HL-60/S4 treated with retinoic acid at 250 ng/mL for 4 days and 3 days (cell line): Measurements from ENCODE around the gene BCAS1.

Experiments used
- in situ Hi-C: fragments of 300-500 bp; cut with MboI; formaldehyde crosslinking; loops from 2 replicates; pipeline ENCODE4 v1.7.0; 2022; ENCODE audit warnings: low sequenced_read_pairs

Gene BCAS1

GRCh38 chr20:54079652-54080051 is 9.3 kb upstream of the BCAS1 start:
- in situ Hi-C loops, result loop anchor here (25.0 kb wide), 1 partner anchor 558 kb away; no protein-coding TSS in a partner anchor

GRCh38 chr20:54078296-54078984 is 8.0 kb upstream of the BCAS1 start:
- in situ Hi-C loops, result loop anchor here (25.0 kb wide), 1 partner anchor 559 kb away; no protein-coding TSS in a partner anchor

- in situ Hi-C loops, result loop anchor here (25.0 kb wide), 1 partner anchor 561 kb away; no protein-coding TSS in a partner anchor
These were observed 5.9 kb upstream of the BCAS1 start for GRCh38 chr20:54076259-54076658.

DNA sequence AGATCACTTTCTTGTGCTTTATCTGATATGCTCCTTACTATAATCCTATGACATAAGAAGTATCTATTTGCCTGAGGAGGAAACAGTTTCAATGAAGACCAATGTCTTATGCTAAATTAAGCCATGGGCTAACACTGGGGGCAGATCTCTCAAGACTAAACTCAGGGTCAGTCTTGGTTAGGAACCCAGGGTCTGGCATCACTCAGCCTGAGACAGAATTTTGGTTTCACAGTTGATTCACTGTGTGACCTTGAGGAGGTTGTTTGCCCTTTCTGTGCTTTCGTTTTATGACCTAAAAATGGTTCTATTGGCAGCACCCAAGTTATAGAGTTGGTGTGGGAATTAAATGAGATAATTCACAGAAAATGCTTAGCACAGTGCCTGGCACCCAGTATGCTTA is 4.9 kb upstream of the BCAS1 start:
- in situ Hi-C loops, result loop anchor here (25.0 kb wide), 1 partner anchor 562 kb away; no protein-coding TSS in a partner anchor

GRCh38 chr20:54074511-54074910 is 4.1 kb upstream of the BCAS1 start:
- in situ Hi-C loops, result no loop called here

DNA sequence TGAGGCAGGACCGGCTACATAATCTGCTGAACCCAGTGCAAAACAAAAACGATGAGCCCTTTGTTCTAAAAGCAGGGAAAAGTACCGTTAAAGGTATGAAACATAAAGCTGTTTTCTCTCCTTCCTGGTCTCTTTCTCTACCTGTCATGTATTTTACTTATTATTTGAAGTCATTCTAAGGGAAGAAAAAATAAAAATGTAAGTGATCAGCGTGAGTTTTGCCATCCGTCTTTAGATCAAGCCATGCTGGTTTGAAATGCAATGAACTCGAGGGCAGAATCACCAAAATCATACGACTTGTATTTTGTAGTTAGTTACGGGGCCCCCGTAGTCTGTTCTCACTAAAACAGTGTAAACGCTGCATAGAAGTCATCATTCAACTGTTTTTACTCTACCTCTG is 2.9 kb upstream of the BCAS1 start:
- in situ Hi-C loops, result no loop called here

DNA sequence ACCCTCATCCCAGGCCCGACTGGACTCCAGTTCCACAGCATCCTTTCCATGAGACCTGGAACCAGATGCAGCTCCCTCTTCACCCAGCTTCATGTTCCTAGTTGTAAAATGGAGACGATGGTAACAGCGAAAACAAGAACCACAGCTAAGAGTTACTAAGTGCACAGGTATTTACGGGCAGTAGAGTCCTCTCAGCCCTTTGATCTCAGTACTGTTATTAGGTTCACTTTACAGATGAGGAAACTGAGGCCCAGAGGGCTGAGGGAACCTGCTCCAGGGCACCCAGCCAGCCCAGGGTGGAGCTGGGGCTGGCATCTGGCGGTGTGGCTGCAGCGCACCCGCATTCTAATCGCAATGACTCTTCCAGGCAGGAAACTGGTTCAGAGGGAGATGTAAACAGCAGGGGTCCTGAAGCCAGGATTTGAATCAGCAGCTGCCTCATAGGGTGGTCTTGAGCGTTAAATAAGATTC is 858 bp downstream of the BCAS1 start:
- in situ Hi-C loops, result no loop called here

DNA sequence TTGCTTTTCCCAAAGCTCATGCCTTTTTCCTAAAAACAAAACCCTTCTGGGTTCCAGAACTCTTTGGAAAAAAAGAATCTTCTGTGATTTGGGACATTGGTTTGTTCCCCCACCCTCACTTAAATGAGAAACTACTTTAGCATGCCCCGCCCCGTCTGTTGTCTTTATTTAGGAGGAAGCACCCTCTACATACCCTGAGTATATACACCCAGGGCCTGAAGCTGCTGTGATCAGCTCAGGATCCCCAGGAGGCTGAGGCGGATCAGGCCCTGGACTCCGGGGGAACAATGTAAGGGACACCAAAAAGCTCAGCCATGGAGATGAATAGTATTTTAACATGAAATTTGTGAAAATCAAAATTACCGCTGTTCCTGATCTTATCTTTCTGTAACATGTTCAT is 1.4 kb downstream of the BCAS1 start:
- in situ Hi-C loops, result no loop called here

GRCh38 chr20:54068495-54068894 is 1.9 kb downstream of the BCAS1 start:
- in situ Hi-C loops, result no loop called here

- in situ Hi-C loops, result no loop called here
These were observed 2.7 kb downstream of the BCAS1 start for GRCh38 chr20:54067606-54068174.

DNA sequence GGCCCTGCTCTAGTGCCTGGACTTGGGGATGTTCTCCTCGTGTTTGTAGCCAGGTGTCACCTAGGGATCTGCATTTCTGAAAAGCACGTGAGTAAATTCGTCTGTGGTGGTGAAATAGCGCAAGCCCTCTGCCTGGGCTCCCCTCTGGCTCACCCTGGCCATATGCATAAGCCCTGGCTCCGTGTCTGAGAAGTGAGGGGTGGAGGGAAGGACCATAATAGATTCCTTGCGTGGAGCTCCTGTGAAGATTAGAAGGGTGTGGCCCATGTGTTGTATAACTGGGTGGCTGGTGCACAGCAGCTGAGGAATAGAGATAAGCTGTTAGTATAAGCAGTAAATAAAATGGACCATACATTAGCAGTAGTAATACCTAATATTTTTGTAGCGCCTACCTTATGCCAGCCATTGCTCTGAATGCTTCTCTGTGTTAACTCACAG is 4.8 kb downstream of the BCAS1 start:
- in situ Hi-C loops, result no loop called here

GRCh38 chr20:54064939-54065338 is 5.5 kb downstream of the BCAS1 start:
- in situ Hi-C loops, result no loop called here

DNA sequence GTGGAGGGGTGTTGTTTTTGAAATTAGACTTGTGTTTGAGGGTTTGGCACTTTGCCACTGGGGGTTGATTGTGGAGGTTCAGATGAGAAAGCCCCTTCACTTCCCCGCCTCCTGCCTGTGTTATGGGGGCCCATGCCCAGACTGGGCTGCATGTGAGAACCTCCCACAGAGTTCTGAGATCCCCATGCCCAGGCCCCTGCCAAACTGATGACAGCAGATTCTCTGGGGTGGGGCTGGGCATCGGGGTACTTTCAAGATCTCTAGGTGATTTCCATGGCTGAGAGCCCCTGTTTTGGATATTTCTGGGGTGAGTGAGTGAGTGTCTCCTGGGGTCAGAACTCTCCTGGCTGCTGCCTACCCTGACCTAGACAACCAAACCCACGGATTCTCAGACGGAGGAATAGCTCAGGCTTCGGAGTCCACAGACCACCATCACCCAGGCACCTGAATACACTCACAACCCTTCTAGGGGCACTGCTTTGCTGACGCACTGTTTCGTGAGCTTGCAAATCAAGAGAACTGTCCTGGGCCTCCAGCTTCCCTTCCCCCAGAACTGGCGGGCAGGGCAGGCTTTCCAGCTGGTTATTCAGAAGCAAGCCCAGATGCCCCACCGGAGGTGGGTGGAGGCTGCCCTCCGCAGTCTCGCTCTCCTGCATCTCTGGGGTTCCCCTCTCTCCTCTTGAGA is 6.3 kb downstream of the BCAS1 start:
- in situ Hi-C loops, result no loop called here

- in situ Hi-C loops, result no loop called here
These were observed 6.8 kb downstream of the BCAS1 start for GRCh38 chr20:54063580-54063979.

DNA sequence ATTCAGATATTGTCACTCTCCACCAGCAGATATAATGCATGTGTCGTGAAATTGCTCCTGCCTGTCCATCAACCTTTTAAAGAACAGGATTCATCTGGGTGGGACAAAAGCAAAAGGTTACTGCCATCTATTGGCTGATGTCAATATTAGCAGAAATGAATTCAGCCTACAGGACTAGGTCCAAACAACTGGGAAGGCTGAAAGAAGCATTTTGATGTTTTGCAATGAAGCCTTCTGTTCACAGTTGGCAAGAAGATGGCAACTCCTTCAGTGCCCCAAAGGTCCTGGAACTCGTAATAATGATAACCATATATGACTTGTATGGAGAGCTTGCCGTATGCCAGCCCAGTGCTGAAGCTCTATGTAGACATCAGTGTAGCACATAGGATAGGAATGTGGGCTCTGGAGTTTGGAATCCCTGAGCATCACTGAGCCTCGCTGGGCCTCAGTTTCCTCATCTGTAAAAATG is 7.5 kb downstream of the BCAS1 start:
- in situ Hi-C loops, result no loop called here

DNA sequence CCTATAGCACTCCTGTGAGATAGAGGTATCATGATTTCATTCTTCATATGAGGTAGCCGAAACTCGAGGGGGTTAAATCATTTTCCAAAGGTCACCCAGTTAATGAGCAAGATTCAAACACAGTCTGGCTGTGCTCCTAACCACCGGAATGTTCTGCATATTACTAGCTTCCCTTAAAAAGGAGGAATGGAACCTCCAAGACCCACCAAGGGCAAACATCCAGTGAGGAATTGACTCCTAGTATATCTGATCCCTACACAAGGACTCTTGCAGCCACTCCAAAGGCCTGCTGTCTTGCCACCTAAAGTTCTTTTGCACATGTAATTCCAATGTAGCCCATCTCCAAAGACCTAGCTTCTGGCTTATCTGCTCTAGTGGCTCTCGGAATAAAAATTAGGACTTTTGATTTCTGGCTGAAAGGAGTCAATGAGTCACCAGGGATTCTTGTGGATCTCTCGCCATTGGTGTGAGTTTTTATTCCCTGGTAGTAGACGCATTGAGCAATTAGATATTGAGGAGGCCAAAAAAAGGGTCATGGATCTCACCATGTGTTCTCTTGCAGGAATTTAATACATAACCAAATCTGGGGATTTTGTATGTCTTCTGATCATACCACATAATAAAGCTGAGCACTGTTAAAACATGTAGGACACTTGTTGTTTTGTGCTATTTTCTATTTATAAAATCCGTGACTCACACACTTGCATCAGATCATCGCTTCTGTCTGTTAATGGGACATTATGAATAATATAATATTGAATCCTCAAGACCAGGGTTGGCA is 9.1 kb downstream of the BCAS1 start:
- in situ Hi-C loops, result no loop called here

GRCh38 chr20:54059691-54060364 is 10.6 kb downstream of the BCAS1 start:
- in situ Hi-C loops, result no loop called here

GRCh38 chr20:54058420-54059139 is 11.8 kb downstream of the BCAS1 start:
- in situ Hi-C loops, result no loop called here

DNA sequence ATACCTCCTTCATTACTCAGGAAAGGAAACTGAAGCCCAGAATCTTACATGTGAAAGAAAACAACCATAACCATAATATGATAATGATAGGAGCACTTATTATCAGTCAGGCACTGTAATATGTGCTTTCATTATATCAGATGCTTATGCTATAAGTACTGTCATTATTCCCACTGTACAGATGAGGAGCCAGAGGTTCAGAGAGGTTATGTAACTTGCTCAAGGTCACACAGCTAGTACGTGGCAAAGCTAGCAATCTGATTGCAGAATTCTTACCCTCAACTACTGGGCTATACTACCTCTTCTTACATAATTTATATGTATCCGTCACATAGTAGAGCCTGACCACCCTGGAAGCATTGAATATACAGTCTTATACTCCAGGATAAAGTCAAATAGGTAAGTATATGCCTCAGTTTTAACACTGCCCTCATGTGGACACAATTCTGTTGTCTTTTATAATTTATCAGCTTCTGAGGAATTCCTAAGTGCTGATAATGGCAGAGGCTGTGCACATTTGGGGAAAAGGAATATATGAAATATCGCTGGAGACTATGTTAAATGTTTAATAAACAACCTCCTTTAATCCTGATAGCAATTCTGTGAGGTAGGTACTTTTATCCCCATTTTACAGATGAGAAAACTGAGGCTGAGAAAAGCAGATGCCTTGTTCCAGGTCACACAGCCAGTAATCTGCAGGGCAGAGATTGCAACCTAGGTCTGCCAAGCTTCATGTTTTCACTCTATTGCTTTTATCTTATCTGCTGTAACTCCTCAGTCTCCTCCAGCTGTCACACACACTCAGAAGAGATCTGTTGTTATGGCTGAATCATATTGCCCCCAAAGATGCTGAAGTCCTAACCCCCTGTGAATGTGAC is 13.4 kb downstream of the BCAS1 start:
- in situ Hi-C loops, result no loop called here
